ENCODE results near the gene PLEK. TPM values are rescaled to one million over a fixed set of nuclear protein-coding genes. Genes with fewer than 3 reads are reported as not detected.
"Not testable (repeated sequence)": the region's sequence is repeated elsewhere in the genome, so short reads cannot be mapped to it uniquely, and the experiment has no call there.

PLEK gene
- total RNA-seq, 1 donor from 2014 or later: 0.12 TPM

DNA sequence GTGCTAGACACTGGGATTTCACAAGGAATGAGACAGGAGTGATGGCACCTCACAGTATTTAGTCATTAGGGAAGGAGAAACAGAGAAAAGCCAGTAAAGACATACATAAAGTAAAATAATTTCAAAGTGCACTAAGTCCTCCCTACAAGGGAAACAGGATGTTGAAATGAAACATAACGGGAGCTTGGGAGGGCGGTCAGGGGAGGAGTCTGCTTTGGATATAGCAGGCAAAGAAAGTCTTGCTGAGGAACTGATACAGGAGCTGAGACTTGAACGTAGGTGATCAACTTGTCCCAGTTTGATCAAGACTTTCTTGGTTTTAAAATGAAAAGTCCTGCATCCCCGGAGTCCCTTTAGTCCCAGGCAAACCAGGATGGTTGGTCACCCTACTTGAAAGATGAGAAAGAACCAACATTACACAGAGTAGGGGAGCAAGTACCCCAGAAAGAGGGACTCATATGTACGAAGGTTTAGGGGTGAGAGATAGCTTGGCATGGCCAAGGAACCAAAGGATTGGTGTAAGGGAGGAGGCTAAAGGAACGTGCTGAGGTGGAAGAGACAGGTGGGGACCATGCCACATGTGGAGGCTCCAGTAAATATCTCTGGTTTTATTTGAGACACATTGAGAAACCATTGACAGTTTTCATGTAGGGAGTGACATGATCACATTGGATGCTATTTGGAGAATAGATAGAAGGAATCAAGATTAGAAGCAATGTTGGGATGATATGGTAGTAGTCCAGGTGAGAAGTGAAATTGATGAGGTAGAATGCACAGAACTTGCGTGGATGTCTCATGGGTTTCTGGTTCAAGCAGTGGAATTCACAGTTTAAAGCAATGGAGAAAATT, 73.6 kb downstream of the PLEK start:
- DNase-seq (ENCODE audit: extremely low read depth, low read depth, low spot score): no peak

DNA sequence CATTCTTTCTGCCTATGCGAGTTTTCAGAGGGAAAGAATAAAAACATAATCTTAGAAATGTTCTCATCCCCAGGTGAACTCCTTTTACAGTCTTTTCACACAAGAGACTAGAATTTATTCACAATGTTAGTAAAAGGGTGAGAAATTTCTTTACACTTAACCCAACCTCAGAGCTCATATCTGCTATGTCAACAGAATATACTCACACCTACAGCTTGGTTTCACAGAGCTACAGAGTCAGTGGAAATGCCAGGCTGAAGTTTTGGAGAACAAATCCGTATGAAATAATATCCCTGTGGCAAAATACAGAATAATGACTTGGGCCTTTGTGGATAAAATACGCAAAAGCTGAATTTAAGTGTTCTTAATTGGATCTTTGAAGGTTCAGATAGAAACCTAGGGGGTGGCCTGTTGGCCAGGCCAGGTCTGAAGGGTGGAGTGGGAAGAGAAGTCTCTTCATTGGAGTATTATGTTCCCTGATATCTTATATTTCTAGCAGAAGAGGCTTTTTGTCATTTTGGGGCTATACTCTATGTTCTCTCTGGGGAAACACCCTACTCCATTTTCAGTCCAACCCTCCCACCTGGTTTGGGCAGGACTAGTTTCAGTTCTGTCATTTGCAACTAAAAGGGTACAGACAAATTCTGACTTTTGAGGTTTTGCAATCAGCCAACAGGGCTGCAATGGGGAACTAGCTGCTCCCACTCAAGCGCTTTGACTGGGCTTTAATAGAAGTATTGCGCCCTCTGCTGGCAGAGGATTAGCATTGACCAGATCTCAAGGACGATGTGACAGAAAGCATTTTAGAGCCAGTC, 76.3 kb downstream of the PLEK start:
- peak; percentile 61 for DNase-seq (ENCODE audit: extremely low read depth, low read depth, low spot score)

DNA sequence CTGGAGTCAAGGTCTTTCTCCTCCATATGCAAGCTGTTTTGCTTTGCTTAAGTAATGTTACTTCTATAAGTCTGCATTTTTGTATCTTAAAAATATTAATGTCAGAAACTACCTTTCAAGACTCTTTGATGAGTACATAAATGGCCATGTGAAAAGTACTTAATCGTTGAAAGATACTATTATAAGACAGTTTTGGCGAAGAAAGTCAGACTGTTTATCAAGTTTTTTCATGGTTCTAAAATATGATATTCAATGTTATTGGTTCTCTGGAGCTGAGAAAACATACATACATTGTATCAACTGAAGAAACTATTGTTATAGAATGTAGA, 76.9 kb downstream of the PLEK start:
- DNase-seq (ENCODE audit: extremely low read depth, low read depth, low spot score): no peak

DNA sequence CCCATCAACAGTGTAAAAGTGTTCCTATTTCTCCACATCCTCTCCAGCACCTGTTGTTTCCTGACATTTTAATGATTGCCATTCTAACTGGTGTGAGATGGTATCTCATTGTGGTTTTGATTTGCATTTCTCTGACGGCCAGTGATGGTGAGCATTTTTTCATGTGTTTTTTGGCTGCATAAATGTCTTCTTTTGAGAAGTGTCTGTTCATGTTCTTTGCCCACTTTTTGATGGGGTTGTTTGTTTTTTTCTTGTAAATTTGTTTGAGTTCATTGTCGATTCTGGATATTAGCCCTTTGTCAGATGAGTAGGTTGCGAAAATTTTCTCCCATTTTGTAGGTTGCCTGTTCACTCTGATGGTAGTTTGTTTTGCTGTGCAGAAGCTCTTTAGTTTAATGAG, 81.3 kb downstream of the PLEK start:
- not testable (repeated sequence) for DNase-seq (ENCODE audit: extremely low read depth, low read depth, low spot score)

Other genes with a start within 250 kb of the PLEK start
- 15.7 and 25.9 TPM in 2 replicates for gene PNO1, start 207.4 kb upstream of the PLEK start, total RNA-seq
- 28.1 and 39.4 TPM in 2 replicates for gene PPP3R1, start 112.8 kb upstream of the PLEK start, total RNA-seq
- 44.5 and 50.6 TPM in 2 replicates for gene CNRIP1, start 45.3 kb upstream of the PLEK start, total RNA-seq
- gene FBXO48, start 102.0 kb downstream of the PLEK start, total RNA-seq: 0.19 and 0.64 TPM in 2 replicates
- 2.4 and 3.3 TPM in 2 replicates for gene APLF, start 102.3 kb downstream of the PLEK start, total RNA-seq

Data from glomerular endothelial cell (primary cell).